Measurements from ENCODE around the gene TMEM217. TPM values are rescaled to one million over a fixed set of nuclear protein-coding genes. Genes with fewer than 3 reads are reported as not detected.
A peak's percentile ranks its signal among the peaks of the same experiment; 100 is the strongest.

Gene TMEM217
- total RNA-seq, 4 donors from 2014 or later: 0.41 to 1.4 (median 1.1) TPM; not detected in 1

GRCh38 chr6:37258405-37259105, 611 bp upstream of the TMEM217 start:
- no peaks in the 10 kb centered on the region for H3K27me3 ChIP-seq
- H3K4me3 ChIP-seq: peak overlapping the region; percentile 81 to 91 (median 86)
- no peak for TF ChIP-seq CTCF (IDR thresholded peaks at IDR 0.05)
- TF ChIP-seq EP300 (IDR thresholded peaks at IDR 0.05; ENCODE audit: low read depth): no peak
- TF ChIP-seq POLR2AphosphoS5 (IDR thresholded peaks at IDR 0.05): no peak
- no peak for TF ChIP-seq POLR2A (IDR thresholded peaks at IDR 0.05)
- 17 to 27% methylated on average over 5 to 11 of the region's 11 CpGs for WGBS, 2 donors (ENCODE audit: low coverage in 1 of 2)
- in situ Hi-C loops (cut with MboI; ENCODE audit: low pct_ligation_motif_present in 1 of 4, low pct_unique_long_range_greater_than_20kb in 1 of 4, low sequenced_read_pairs in 3 of 4): no loop called here
- H3K9me3 ChIP-seq: no peaks in the 10 kb centered on the region
- H3K27ac ChIP-seq: peak overlapping the region in 3 of 4 donors; percentile 88 to 92 (median 90)
- intact Hi-C loops (cut with DNase I; ENCODE audit: low total_unique reads): no loop called here
- no peaks in the 10 kb centered on the region for H3K36me3 ChIP-seq
- peaks cover 6 to 28% (median 19%) of the 10 kb centered on the region in 4 donors for H3K4me1 ChIP-seq
- no peak for DNase-seq

- TF ChIP-seq POLR2A (IDR thresholded peaks at IDR 0.05) (no peak), EP300 (IDR thresholded peaks at IDR 0.05; ENCODE audit: low read depth) (no peak), CTCF (IDR thresholded peaks at IDR 0.05) (no peak), POLR2AphosphoS5 (IDR thresholded peaks at IDR 0.05) (no peak)
- in situ Hi-C loops (cut with MboI; ENCODE audit: low pct_ligation_motif_present in 1 of 4, low pct_unique_long_range_greater_than_20kb in 1 of 4, low sequenced_read_pairs in 3 of 4): no loop called here
- peaks cover 6 to 28% (median 19%) of the 10 kb centered on the region in 4 donors for H3K4me1 ChIP-seq
- H3K27me3 ChIP-seq: no peaks in the 10 kb centered on the region
- intact Hi-C loops (cut with DNase I; ENCODE audit: low total_unique reads): no loop called here
- H3K4me3 ChIP-seq: peak overlapping the region in 3 of 4 donors; percentile 81 to 91 (median 89)
- peak overlapping the region in 3 of 4 donors; percentile 26 to 92 (median 90) for H3K27ac ChIP-seq
- H3K9me3 ChIP-seq: no peaks in the 10 kb centered on the region
- WGBS, 2 donors (ENCODE audit: low coverage in 1 of 2): 0 to 1% methylated on average over 2 to 9 of the region's 9 CpGs
- DNase-seq: no peak
- no peaks in the 10 kb centered on the region for H3K36me3 ChIP-seq
These were observed 667 bp downstream of the TMEM217 start for GRCh38 chr6:37257320-37257633.

- intact Hi-C loops (cut with DNase I; ENCODE audit: low total_unique reads) (no loop called here), in situ Hi-C loops (cut with MboI; ENCODE audit: low pct_ligation_motif_present in 1 of 4, low pct_unique_long_range_greater_than_20kb in 1 of 4, low sequenced_read_pairs in 3 of 4) (no loop called here)
- Histone ChIP-seq H3K36me3 (no peaks in the 10 kb centered on the region), H3K27ac (peak overlapping the region in 3 of 4 donors; percentile 26 to 92 (median 90)), H3K9me3 (no peaks in the 10 kb centered on the region), H3K27me3 (no peaks in the 10 kb centered on the region), H3K4me1 (peaks cover 6 to 28% (median 19%) of the 10 kb centered on the region in 4 donors), H3K4me3 (peak overlapping the region in 3 of 4 donors; percentile 81 to 91 (median 89))
- TF ChIP-seq POLR2AphosphoS5 (IDR thresholded peaks at IDR 0.05) (peak in 1 of 3 donors; percentile 16), CTCF (IDR thresholded peaks at IDR 0.05) (no peak), POLR2A (IDR thresholded peaks at IDR 0.05) (no peak)
- DNase-seq: no peak
- 47 to 52% methylated on average over 11 to 12 of the region's 12 CpGs for WGBS, 2 donors (ENCODE audit: low coverage in 1 of 2)
These were observed 1.1 kb downstream of the TMEM217 start for GRCh38 chr6:37256692-37257319.

GRCh38 chr6:37254881-37255280, 3.1 kb downstream of the TMEM217 start:
- Histone ChIP-seq H3K4me1 (peaks cover 6 to 28% (median 19%) of the 10 kb centered on the region in 4 donors), H3K9me3 (no peaks in the 10 kb centered on the region), H3K4me3 (no peak overlapping the region), H3K36me3 (no peaks in the 10 kb centered on the region), H3K27ac (no peak overlapping the region), H3K27me3 (no peaks in the 10 kb centered on the region)
- no peak for DNase-seq
- TF ChIP-seq POLR2A (IDR thresholded peaks at IDR 0.05) (no peak), POLR2AphosphoS5 (IDR thresholded peaks at IDR 0.05) (no peak), EP300 (IDR thresholded peaks at IDR 0.05; ENCODE audit: low read depth) (no peak), CTCF (IDR thresholded peaks at IDR 0.05) (no peak)
- WGBS, 2 donors (ENCODE audit: low coverage in 1 of 2): 92% methylated on average over 5 of the region's 5 CpGs; no CpG with 5 or more reads in 1 of the 2 donors
- in situ Hi-C loops (cut with MboI; ENCODE audit: low pct_ligation_motif_present in 1 of 4, low pct_unique_long_range_greater_than_20kb in 1 of 4, low sequenced_read_pairs in 3 of 4): no loop called here
- intact Hi-C loops (cut with DNase I; ENCODE audit: low total_unique reads): no loop called here
